Islet precursor cell (in vitro differentiated cells): ENCODE data around the gene PPP1R12C.
"Not testable (repeated sequence)": the region's sequence is repeated elsewhere in the genome, so short reads cannot be mapped to it uniquely, and the experiment has no call there.

ENCODE experiments used
- DNase-seq: peaks from one replicate; pipeline ENCODE4 v3.0.0-alpha.2; 2018

Gene PPP1R12C

DNA sequence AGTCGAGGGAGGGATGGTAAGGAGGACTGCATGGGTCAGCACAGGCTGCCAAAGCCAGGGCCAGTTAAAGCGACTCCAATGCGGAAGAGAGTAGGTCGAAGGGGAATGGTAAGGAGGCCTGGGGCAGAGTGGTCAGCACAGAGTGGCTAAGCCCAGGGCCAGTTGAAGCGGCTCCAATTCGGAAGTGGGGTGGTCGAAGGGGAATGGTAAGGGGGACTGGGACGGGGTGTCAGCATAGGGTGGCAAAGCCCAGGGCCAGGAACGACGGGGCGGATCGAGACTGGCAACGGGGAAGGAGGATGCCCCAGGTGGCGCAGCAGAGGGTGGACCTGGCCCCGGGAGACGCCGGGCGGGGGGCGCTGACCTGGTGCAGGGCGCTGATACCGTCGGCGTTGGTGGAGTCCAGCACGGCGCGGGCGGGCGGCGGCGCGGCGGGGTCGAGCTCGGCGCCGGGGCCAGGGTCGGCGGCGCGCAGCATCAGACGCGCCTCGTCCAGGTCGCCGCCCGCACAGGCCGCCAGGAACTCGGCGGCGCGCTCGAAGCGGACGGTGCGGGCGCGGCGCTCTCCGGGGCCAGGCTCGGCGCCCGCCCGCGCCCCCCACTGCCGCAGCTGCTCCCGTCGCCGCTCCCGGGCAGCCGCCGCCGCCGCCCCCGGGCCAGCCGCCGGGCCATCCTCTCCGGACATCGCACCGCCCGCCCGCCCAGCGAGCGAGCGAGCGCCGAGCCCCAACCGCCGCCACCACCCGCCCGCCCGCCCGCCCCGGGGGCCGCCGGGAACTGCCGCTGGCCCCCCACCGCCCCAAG, at the start of gene PPP1R12C:
Gene PPP1R12C (minus strand): TSS at position 779 of the 804 bp plus-strand sequence. CDS start 94 bp downstream, at position 685.
- DNase-seq, result no peak

DNA sequence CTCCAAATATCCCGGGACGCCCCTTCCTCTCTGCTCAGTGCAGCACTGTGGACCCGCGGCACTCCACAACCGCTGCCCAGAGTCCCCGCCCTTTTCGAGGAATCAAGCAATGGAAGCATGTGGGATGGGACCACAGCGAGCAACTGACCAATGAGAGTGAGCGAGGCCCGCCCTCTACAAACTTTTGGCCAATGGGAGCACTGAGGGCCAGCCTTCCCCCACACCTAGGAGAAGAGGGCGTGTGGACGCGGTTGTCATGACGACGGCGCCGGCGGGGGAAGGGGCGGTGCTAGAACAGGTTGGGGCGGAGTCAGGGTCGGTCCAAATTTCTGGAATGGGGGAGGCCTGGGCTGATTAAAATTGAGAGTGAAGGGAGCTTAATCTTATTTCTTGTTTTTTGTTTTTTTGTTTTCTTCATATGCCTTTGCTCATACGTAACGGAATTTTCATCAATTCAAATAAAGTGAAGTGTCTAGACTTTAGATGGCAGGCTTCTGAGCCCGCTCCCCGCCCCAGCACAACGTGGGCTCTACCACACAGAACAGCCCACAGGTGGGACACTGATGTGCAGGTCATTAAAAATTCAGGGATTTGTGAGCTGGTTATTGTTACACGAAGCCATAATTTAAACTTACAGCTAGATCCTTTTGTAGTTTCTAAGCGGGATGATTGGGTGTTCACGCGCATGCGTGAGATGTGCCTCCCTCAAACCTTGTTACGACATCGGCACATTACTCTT, 49.3 kb upstream of the PPP1R12C start, which contains the start of gene DNAAF3:
Gene DNAAF3 (minus strand): TSS at position 84 of the 739 bp plus-strand sequence. CDS start 200 bp downstream, outside the sequence.
- DNase-seq, result peak; percentile 99

DNA sequence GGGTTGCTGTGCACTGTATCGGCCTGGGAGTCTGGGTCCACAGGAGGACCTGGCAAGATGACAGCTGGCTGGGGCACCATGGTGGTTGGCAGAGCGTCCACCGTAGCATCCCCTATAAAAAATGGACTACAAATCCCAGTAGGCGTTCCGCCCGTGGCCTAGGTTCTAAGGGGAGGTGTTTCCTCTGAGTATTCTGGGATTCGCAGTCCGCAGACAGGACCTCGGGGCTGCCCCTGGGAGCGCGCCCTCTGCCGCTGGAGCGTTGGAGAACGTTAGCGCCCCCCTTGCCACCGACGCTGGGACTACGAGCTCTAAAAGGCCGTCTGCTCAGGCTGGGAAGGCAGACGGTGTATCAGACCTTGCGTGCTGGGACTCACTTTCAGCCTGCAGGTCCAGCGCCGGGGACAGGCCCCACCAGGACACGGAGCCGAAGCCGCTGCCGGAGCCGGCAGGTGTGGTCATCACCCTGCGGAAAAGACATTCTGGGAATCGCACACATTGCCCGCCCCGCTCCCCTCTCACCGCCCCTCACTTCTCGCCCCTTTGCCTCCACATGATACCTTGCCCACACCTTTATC, 48.6 kb upstream of the PPP1R12C start:
- peak; percentile 91 for DNase-seq

GRCh38 chr19:55161571-55162322, 44.3 kb upstream of the PPP1R12C start:
- no peak for DNase-seq

DNA sequence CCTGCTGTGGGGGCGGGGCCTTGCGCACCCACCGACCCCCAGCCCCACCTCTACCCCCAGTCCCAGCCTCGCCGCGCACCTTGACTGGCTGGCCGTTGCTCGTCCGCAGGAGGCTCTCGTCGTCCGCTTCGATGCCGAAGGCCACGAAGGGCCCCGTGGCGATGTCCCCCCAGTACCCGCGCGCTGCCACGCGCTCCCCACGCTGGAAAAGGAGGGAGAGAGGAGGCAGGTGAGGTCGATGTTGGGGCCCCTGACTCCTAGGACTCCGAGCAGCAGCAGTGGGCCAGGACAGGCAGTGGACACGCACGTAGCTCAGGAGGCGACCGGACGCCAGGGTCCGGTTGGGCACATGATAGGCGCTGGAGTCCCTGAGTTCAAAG, 43.5 kb upstream of the PPP1R12C start:
- DNase-seq, result no peak

- DNase-seq, result peak; percentile 97
Observed at GRCh38 chr19:55160128-55160985, 42.9 kb upstream of the PPP1R12C start.

GRCh38 chr19:55158848-55159749, 41.7 kb upstream of the PPP1R12C start:
- peak; percentile 77 for DNase-seq

DNA sequence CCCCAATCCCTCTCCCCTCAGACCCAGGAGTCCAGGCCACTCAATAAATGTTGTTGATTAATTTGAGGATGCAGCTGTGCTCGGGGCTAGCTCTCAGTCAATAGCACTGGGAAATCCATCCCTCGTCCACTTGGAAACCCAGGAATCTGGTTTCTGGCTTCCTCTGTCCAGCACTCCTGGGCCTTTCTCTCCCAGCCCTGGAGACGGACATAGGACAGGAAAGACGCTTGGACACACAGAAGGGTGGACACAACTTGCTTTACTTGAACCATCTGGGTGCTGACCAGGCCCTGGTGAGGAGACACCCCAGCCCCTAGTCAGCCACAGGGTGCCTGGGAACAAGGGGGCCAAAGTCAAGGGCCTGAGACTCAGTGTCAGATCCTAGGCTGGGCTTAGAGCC, 41.0 kb upstream of the PPP1R12C start:
- no peak for DNase-seq

DNA sequence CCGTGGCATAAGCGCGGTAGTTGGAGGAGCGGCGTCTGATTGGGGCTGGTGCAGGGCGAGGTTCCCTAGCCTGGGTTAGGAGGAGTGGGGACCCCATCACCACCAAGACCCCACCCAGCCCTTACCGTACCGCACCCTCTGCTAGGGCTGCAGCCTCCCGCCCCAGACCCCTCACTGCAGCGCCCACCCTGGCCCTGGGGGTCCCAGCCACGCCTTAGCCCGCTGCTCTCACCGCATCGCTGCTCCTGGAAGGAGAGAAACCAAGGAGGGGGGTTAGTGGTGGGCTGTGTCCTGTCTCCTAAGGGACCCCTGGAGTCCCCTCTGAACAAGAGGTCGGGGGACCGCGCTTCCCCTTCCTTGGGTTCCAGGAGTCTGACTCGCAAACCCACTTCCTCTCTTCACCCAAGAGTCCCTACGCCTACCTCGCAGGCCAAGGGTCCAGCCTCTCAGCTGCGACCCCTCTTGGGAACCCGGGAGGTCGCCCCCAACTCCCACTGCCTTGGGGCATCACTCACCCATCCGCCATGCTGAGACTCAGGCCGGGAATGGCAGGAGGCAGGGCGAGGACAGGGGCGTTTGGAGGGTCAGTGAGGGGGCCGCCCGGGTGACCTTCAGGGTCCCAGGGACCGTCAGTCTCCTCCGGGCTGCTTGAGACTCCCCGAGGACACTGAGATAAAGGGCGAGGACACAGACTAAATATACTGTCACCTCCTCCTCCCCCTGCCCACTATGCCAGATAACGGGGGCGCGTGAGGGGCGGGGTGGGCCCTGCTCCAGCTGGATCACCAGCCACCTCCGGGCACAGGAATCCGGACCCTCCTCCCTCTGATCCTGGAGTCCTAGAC, 39.8 kb upstream of the PPP1R12C start, which contains the start of gene TNNI3:
Gene TNNI3 (minus strand): TSS at position 669 of the 845 bp plus-strand sequence. CDS start 143 bp downstream, at position 526.
- DNase-seq, result no peak

- peak; percentile 92 for DNase-seq
Observed at GRCh38 chr19:55156202-55157063, 39.0 kb upstream of the PPP1R12C start.

- not testable (repeated sequence) for DNase-seq
Observed at GRCh38 chr19:55155784-55156183, 38.3 kb upstream of the PPP1R12C start.

DNA sequence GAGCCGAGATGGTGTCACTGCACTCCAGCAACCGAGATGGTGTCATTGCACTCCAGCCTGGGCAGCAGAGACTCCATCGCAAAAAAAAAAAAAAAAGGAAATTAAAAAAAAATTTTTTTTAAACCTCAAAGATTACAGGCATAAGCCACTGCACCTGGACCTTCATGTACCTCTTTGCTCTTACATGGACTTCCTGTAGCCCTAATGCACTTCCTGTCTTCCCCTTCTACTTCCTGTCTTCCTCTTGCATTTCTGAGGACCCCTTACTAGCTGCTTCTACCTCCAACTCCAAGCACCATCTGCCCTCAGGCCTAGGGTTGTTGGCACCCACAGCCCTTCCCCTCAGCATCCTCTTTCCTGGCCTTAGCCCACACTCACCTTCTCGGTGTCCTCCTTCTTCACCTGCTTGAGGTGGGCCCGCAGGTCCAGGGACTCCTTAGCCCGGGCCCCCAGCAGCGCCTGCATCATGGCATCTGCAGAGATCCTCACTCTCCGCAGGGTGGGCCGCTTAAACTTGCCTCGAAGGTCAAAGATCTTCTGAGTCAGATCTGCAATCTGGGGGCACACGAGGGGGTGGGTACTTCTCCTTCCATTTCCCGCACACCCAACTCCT, 36.3 kb upstream of the PPP1R12C start:
- DNase-seq, result no peak

- DNase-seq, result no peak
Observed at GRCh38 chr19:55152017-55152416, 34.6 kb upstream of the PPP1R12C start.

DNA sequence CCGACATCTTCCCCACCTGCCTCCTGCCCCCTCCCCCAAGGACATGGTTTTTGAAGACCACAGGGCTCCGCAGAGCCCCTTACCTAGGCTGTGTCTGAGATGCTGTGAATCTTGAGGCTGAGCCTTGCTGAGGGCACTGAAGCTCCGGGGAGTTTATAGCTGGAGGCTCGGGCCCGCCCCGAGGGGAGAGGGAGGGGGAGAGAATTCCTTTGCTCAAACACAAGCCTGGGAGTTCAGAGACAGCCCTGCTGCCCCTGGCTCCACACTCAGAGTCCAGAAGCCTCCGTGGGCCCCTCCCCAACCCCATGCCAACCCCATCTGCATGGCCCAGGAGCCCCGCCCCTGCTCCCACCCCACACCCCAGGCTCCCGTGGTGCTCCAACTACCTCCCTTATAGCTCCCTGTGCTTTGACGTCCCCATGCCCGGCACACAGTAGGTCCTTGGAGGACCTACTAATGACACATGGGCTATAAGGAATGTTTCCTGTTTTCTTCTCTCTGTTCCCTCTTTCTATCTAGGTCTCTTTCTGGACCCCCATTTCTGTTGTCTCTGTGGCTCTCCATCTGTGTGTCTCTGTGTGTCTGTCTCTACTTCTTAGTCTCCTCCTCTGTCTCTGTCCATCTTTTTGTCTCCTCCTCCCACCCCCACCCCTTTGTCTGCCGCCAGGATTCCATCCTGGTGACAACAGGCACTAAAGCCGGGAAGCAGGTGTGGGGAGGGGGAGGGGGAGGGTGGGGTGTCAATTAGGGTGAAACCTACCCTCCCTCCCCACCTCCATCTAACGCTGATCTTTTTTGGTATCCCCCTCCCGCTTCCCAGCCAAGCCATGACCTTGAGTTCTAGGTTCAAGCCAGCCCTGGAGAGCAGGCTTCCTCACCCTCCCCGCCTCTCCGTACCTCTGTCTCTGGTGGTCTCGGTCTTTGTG, 31.9 kb upstream of the PPP1R12C start, which contains the start of gene TNNT1:
Gene TNNT1 (minus strand): TSS at position 129 of the 926 bp plus-strand sequence. CDS start 2,049 bp downstream, outside the sequence.
- DNase-seq, result peak; percentile 85

DNA sequence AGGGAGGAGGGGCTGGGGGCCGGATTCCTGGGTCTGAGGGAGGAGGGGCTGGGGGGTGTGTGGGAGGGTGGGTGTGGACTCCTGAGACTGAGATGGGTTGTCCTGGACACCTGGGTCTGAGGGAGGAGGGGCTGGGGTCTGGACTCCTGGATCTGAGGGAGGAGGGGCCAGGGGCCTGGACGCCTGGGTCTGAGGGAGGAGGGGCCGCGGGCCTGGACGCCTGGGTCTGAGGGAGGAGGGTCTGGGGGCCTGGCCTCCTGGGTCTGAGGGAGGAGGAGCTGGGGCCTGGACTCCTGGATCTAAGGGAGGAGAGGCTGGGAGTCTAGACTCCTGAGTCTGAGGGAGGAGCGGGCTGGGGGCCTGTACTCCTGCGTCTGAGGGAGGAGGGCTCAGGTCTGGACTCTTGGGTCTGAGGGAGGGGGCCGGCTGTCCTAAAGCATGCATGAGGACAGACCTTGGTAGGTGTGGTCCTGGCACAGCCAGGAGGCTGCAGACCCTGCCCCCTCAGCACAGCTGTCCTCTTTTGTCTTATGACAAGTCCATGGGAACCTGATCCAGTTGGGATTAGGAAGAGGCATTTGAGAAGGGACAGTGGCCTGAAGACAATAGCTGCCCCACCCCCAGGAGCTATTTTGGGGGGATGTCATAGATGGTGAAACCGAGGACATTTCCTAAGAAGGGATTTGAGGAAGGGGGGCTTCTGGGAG, 30.3 kb upstream of the PPP1R12C start:
- no peak for DNase-seq

DNA sequence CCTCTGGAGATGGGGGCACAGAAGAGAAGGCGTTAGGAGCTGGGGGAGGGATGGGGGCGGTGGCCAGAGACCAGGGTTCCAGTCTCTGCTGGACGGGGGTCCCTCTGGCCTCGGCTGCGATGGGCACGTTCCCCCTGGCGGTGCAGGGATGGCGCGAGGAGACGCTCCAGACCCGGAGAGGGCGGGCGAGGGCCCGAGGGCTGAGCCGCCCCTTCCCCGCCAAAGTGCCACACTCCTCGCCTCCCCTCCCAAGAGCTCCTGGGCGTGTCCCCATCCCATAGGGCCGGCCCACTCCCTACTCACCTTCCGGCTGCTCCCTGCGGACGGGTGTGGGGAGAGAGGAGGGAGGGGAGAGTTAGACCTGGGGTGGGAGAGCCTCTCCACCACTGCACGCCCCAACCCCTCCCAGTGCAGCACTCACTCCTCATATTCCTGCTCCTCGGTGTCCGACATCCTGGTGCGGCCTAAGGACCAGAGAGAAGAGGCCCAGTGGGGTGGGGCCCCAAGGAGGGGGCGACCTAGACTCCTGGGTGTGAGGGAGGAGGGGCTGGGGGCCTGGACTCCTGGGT, 29.4 kb upstream of the PPP1R12C start:
- peak; percentile 90 for DNase-seq
